GM18517 (cell line): Measurements from ENCODE around the gene BTBD9.

ENCODE experiments used
- ATAC-seq: cut with Tn5 transposase; IDR thresholded peaks from one replicate; pipeline ENCODE4 v1.9.1; 2021; ENCODE audit warnings: mild to moderate bottlenecking, moderate library complexity; ENCODE audit not compliant: unreplicated experiment

BTBD9 gene

GRCh38 chr6:38639498-38640215, at the start of gene BTBD9:
Gene BTBD9 (minus strand): TSS chr6:38639929.
- peak; percentile 78 for ATAC-seq

GRCh38 chr6:38688579-38689087, 48.9 kb upstream of the BTBD9 start:
- ATAC-seq: no peak

- no peak for ATAC-seq
Measured at GRCh38 chr6:38687549-38687948, 47.8 kb upstream of the BTBD9 start.

- no peak for ATAC-seq
Measured at GRCh38 chr6:38687043-38687353, 47.3 kb upstream of the BTBD9 start.

- ATAC-seq: no peak
Measured at GRCh38 chr6:38686270-38687042, 46.7 kb upstream of the BTBD9 start.

GRCh38 chr6:38684904-38685303, 45.2 kb upstream of the BTBD9 start:
- ATAC-seq: no peak

- no peak for ATAC-seq
Measured at GRCh38 chr6:38684237-38684636, 44.5 kb upstream of the BTBD9 start.

GRCh38 chr6:38681850-38682249, 42.1 kb upstream of the BTBD9 start:
- no peak for ATAC-seq

GRCh38 chr6:38679668-38680067, 39.9 kb upstream of the BTBD9 start:
- ATAC-seq: no peak

- no peak for ATAC-seq
Measured at GRCh38 chr6:38678178-38678760, 38.5 kb upstream of the BTBD9 start.

GRCh38 chr6:38676974-38677544, 37.3 kb upstream of the BTBD9 start:
- ATAC-seq: no peak

- no peak for ATAC-seq
Measured at GRCh38 chr6:38676236-38676973, 36.7 kb upstream of the BTBD9 start.

GRCh38 chr6:38673397-38674165, 33.9 kb upstream of the BTBD9 start:
- ATAC-seq: no peak

GRCh38 chr6:38671885-38672467, 32.2 kb upstream of the BTBD9 start:
- ATAC-seq: peak; percentile 78

GRCh38 chr6:38658418-38659167, 18.9 kb upstream of the BTBD9 start:
- no peak for ATAC-seq

- ATAC-seq: no peak
Measured at GRCh38 chr6:38656896-38657295, 17.2 kb upstream of the BTBD9 start.

- no peak for ATAC-seq
Measured at GRCh38 chr6:38654263-38654662, 14.5 kb upstream of the BTBD9 start.

- no peak for ATAC-seq
Measured at GRCh38 chr6:38651121-38651784, 11.5 kb upstream of the BTBD9 start.
